ENCODE data around the gene MED13L. TPM values are rescaled to one million over a fixed set of nuclear protein-coding genes. Genes with fewer than 3 reads are reported as not detected.

The MED13L gene
- total and polyA plus RNA-seq, 2 of the 4 experiments (the other 2 are of a cell fraction): 17.9 to 49.1 TPM

- H3K79me1 ChIP-seq (ENCODE audit: low read depth in 1 of 2, low read length in 2 of 2): peaks cover 4 to 15% of the 10 kb centered on the region in 2 experiments; a peak in 2 of 4 replicates
- no peak overlapping the region for H3K4ac ChIP-seq (ENCODE audit: low read depth, low read length)
- H2AK9ac ChIP-seq (replicated peaks; ENCODE audit: low read depth, low read length, poor library complexity): no peak overlapping the region
- 0 out of 2 replicates have a peak, but pooled peaks cover 1% of the 10 kb centered on the region for H3K4me1 ChIP-seq (ENCODE audit: control insufficient read depth, insufficient read depth, low read length)
- no peak overlapping the region for H4K91ac ChIP-seq (ENCODE audit: insufficient read depth, low read depth, low read length)
- peaks cover 4% of the 10 kb centered on the region; the same call in 1 of the 2 replicates for H3K9me1 ChIP-seq (ENCODE audit: insufficient read depth, low read length)
- no peaks in the 10 kb centered on the region for H3K27me3 ChIP-seq (ENCODE audit: control insufficient read depth, insufficient read depth, low read length)
- in situ Hi-C loops (cut with MboI; ENCODE audit: low sequenced_read_pairs): loop anchor here (10.0 kb wide), 1 partner anchor 314 kb away; no protein-coding TSS in a partner anchor
- intact Hi-C loops (cut with micrococcal nuclease): no loop called here
- H3K4me2 ChIP-seq (ENCODE audit: low read depth, low read length): no peak overlapping the region
- H3K9ac ChIP-seq (ENCODE audit: low read depth, low read length): no peak overlapping the region
- H2AFZ ChIP-seq (replicated peaks; ENCODE audit: low read length, poor library complexity): no peak overlapping the region
- POLR2A ChIA-PET (ENCODE audit: unreplicated experiment): no interaction called here
- no peak overlapping the region for H2BK15ac ChIP-seq (ENCODE audit: low read depth, low read length)
- H3K36me3 ChIP-seq (ENCODE audit: control insufficient read depth, insufficient read depth, low read length): no peaks in the 10 kb centered on the region
- H2BK5ac ChIP-seq (ENCODE audit: low read depth, low read length, poor library complexity, severe bottlenecking): no peak overlapping the region
- H4K5ac ChIP-seq (ENCODE audit: low read depth, low read length): no peak overlapping the region
- CTCF ChIA-PET: no interaction called here
- no peak overlapping the region for H3K14ac ChIP-seq (replicated peaks; ENCODE audit: low read depth, low read length)
- no peak for ATAC-seq (ENCODE audit: low read depth)
- no peak overlapping the region for H3K18ac ChIP-seq (ENCODE audit: low read depth, low read length)
- no peak overlapping the region for H3K4me3 ChIP-seq (ENCODE audit: insufficient read depth, low read depth, low read length)
- H2AK5ac ChIP-seq (ENCODE audit: low read depth, low read length): no peak overlapping the region
- no peak overlapping the region for H4K8ac ChIP-seq (ENCODE audit: low read depth in 2 of 2, low read length in 2 of 2)
- dilution Hi-C loops (cut with HindIII; ENCODE audit: low sequenced_read_pairs, unreplicated experiment): no loop called here
- peaks cover 11% of the 10 kb centered on the region for H4K20me1 ChIP-seq (ENCODE audit: insufficient read depth, low read length)
- no peaks in the 10 kb centered on the region for H3K9me3 ChIP-seq (ENCODE audit: control insufficient read depth, insufficient read depth, low read length)
- TF ChIP-seq, protein P1, sequence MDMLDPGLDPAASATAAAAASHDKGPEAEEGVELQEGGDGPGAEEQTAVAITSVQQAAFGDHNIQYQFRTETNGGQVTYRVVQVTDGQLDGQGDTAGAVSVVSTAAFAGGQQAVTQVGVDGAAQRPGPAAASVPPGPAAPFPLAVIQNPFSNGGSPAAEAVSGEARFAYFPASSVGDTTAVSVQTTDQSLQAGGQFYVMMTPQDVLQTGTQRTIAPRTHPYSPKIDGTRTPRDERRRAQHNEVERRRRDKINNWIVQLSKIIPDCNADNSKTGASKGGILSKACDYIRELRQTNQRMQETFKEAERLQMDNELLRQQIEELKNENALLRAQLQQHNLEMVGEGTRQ (IDR thresholded peaks at IDR 0.05; ENCODE audit: low read depth, low read length): no peak
- H3K23ac ChIP-seq (ENCODE audit: low read depth, low read length): no peak overlapping the region
- WGBS, 2 experiments (ENCODE audit: extremely low coverage in 2 of 2, insufficient read length in 1 of 2): no CpG with 5 or more reads among the region's 5 CpGs
- DNase-seq: no peak
- no peak overlapping the region for H3K56ac ChIP-seq (ENCODE audit: extremely low read depth, insufficient read depth, low read length)
- H3K27ac ChIP-seq (ENCODE audit: insufficient read depth, low read length): no peak overlapping the region
- H2BK20ac ChIP-seq (ENCODE audit: low read depth, low read length): no peak overlapping the region
- no peak overlapping the region for H2BK120ac ChIP-seq (ENCODE audit: low read depth, low read length)
- BruUV-seq (replicated peaks): no TSS peak
These were observed 3.2 kb upstream of the MED13L start for GRCh38 chr12:116280595-116281290.
